GM21515 (cell line): Measurements from ENCODE around the gene FKRP.
"Not testable (repeated sequence)": the region's sequence is repeated elsewhere in the genome, so short reads cannot be mapped to it uniquely, and the experiment has no call there.

Experiments
- ATAC-seq: cut with Tn5 transposase; IDR thresholded peaks from one replicate; pipeline ENCODE4 v1.9.1; 2021; ENCODE audit not compliant: unreplicated experiment

Gene FKRP

DNA sequence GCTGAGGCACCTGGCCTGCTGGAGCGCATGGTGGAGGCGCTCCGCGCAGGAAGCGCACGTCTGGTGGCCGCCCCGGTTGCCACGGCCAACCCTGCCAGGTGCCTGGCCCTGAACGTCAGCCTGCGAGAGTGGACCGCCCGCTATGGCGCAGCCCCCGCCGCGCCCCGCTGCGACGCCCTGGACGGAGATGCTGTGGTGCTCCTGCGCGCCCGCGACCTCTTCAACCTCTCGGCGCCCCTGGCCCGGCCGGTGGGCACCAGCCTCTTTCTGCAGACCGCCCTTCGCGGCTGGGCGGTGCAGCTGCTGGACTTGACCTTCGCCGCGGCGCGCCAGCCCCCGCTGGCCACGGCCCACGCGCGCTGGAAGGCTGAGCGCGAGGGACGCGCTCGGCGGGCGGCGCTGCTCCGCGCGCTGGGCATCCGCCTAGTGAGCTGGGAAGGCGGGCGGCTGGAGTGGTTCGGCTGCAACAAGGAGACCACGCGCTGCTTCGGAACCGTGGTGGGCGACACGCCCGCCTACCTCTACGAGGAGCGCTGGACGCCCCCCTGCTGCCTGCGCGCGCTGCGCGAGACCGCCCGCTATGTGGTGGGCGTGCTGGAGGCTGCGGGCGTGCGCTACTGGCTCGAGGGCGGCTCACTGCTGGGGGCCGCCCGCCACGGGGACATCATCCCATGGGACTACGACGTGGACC, 10.1 kb downstream of the FKRP start:
- no peak for ATAC-seq

DNA sequence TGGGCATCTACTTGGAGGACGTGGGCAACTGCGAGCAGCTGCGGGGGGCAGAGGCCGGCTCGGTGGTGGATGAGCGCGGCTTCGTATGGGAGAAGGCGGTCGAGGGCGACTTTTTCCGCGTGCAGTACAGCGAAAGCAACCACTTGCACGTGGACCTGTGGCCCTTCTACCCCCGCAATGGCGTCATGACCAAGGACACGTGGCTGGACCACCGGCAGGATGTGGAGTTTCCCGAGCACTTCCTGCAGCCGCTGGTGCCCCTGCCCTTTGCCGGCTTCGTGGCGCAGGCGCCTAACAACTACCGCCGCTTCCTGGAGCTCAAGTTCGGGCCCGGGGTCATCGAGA, 10.7 kb downstream of the FKRP start:
- ATAC-seq = no peak

DNA sequence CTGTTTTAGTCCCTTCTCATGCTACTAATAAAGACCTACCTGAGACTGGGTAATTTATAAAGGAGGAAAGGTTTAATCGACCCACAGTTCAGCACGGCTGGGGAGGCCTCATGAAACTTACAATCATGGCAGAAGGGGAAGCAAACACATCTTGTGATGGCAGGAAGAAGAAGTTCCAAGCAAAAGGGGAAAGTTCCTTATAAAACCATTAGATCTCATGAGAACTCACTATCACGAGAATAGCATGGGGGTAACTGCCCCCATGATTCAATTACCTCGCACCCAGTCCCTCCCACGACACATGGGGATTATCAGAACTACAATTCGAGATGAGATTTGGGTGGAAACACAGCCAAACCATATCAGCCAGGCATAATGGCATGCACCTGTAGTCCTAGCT, 13.3 kb downstream of the FKRP start:
- no peak for ATAC-seq

DNA sequence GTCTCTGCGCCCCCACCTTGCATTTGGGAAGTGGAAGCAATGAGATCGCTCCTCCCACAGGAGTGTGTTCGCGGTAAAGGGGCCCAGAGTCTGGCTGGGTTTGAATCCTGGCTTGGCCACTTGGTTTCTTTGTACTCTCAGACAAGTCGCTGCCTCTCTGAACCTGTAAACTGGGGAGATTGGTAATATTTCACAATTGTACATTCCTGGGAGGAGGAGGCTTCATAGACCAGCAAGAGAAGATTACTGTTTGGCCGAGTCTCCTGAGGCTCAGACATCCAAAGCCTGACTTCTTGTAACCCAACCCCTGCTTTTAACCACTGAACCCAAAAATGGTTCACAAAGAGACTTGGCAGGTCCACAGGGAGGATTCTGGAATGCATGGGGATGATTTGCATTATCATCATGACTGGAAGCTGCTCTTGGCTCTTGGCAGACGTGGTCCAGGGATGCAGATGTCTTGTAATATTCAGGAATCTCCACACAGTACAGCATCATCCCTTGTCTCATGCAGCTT, 14.0 kb downstream of the FKRP start:
- no peak for ATAC-seq

DNA sequence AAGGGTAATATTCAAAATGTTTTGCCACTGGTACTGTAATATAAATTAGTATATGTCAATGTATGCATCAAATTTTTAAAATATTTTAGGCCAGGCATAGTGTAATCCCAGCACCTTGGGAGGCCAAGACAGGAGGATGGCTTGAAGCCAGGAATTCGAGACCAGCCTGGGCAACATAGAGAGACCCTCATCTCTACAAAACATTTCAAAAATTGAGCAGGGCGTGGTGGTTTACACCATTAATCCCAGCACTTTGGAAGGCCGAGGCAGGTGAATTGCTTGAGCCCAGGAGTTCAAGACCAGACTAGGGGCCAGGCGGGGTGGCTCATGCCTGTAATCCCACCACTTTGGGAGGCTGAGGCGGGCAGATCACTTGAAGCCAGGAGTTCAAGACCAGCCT, 14.5 kb downstream of the FKRP start:
- ATAC-seq = no peak

DNA sequence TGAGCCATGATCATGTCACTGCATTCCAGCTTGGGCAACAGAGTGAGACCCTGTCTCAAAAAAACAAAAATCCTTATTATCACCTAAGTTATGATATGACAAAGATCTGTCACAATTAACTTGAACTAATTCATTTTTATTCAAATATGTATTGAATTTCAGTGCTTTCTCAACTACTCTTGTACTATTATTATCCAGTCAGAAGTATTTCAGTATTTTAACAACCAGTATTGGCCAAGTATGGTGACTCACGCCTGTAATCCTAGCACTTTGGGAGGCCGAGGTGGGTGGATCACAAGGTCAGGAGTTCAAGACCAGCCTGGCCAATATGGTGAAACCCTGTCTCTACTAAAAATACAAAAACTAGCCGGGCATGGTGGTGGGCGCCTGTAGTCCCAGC, 15.0 kb downstream of the FKRP start:
- not testable (repeated sequence) for ATAC-seq

DNA sequence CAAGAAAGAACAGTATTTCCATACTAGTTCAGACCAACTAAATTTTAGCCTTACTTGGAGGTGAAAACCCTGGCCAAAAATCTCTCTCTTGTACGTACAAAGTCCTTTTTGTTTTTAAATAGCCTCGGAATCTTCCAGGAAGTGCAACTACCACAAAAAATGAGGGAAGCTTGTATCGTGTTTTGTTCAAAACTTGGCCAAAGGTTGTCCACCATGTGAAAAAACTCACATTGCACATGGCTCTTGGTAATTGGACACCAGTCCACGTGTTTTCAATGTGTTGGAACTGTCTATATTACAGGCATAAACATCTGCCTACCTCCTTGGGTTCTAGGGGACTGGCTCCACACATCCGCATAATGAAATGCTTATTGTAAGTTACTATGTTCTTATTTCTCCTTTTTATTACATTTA, 15.6 kb downstream of the FKRP start:
- ATAC-seq = no peak

DNA sequence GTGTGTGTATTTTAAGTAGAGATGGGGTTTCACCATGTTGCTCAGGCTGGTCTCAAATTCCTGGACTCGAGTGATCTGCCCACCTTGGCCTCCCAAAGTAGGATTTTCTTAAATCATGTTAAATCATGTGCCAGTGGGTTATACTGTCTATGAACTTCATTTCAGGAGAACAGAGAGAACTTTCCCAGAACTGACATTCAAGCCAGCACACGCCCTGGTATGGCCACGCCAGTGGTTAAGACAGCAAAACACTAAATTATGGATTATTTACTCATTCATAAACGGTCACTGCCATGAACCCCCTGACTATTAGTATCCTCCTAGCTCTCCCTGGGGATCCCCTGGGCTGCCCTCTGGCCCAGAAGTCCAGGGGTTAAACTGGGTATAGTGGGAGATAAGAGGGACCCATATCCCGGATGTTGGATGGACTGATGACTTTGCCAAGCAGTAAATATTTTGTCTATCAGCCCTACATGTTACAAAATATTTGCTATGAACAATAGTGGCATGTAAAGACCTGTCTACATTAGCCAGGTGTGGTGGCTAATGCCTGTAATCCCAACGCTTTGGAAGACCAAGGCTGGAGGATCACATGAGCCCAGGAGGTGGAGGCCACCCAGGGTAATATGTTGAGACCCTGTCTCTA, 16.5 kb downstream of the FKRP start:
- ATAC-seq = no peak

DNA sequence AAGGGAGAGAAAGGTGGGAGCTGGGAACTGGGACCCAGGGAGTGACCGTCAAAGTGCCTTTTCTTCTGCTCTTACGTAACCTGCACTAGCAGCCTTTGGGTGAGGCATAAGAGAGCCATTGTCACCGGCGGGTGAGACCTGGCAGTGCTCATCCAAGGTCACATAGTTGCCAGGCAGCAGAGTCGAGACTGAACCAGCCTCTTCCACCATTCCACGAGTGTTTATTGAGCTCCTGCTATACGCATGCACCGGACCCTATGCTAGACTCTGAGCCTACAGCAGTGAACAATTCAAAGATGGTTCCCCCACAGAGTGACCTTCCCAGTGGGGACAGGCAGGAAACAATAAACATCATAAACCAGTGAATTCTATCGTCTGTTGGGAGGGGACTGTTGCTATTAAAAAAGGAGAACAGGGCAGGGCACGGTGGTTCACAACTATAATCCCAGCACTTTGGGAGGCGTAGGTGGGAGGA, 19.0 kb downstream of the FKRP start:
- no peak for ATAC-seq

DNA sequence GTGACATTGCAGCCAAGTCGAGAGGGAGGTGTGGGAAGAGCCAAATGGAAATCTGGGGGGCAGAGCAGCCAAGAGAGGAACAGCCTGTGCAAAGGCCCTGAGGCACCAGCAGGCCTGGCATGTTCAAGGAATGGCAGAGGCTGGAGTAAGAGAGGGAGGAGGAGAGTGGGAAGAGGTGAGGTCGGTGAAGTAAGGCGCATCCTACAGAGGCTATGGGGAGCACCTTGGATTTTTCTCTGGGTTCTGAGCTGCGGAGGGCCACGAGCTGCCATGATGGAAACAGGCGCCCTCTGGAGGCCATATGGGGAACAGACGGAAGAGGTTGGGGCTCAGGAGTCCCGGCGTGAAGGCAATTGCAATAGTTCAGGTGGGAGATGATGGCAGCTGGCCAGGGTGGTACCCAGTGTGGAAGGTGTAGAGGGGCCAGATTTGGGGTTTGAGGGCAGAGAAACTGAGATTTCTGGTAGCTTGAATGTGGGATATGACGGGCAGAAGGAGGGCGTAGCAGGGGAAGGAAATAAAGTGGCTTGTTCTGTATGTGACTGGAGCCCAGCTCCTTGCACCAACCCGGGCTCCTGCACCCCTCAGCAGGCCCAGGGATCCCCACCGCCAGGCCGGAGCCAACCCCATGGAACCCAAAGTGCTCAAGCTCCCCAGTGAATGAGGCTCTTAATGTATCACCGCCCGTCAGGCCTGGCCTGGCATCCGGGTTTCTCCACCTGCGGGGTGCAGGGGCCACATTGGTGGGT, 20.9 kb downstream of the FKRP start:
- ATAC-seq = no peak

DNA sequence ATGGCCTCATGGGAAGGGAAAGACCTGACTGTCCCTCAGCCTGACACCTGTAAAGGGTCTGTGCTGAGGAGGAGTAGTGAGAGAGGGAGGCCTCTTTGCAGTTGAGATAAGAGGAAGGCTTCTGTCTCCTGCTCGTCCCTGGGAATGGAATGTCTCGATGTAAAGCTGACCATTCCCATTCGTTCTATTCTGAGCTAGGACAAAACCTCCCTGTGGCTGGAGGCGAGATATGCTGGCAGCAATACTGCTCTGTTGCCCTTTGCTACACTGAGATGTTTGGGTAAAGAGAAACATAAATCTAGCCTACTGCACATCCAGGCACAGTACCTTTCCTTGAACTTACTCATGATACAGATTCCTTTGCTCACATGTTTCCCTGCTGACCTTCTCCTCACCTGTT, 22.9 kb downstream of the FKRP start:
- ATAC-seq = not testable (repeated sequence)

DNA sequence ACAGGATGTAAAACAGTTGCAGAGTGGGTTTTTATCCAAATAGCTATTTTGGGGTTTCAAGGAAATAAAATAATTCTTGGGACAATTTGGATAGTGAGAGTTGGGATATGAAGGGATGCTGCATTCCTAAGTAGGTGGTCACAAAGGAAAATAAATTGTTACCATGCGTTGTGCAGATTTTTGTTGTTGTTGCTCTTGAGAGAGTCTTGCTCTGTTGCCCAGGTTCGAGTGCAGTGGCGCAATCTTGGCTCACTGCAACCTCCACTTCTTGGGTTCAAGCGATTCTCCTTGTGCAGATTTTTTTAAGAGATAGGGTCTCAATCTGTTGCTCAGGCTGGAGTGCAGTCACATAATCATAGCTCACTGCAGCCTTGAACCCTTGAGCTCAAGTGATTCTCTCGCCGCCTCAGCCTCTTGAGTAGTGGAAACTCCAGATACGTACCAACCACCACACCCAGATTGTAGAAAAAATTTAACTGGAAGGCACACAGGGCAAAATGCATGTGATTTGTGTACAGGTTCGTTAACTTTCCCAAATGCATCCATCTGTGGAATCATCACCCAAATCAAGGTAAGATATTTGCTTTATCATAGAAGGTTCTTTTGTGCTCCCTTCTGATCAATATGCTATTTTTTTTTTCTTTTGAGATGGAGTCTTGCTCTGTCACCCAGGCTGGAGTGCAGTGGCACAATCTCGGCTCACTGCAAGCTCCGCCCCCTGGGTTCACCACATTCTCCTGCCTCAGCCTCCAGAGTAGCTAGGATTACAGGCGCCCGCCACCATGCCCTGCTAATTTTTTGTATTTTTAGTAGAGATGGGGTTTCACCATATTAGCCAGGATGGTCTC, 26.5 kb downstream of the FKRP start:
- no peak for ATAC-seq

DNA sequence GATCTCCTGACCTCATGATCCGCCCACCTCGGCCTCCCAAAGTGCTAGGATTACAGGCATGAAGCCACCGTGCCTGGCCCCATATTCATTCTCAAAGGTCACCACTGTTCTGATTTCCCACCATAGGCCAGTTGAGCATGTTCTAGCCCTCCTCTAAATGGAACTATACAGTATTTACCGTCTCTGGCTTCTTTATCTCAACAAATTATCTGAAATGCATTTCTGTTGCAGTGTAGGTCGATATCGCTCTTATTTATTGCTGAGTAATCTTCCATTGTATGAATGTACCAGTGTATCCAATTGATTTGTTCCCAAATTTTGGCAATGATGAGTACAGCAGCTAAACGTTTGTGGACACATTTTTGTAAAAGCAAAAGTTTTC, 27.2 kb downstream of the FKRP start:
- no peak for ATAC-seq

DNA sequence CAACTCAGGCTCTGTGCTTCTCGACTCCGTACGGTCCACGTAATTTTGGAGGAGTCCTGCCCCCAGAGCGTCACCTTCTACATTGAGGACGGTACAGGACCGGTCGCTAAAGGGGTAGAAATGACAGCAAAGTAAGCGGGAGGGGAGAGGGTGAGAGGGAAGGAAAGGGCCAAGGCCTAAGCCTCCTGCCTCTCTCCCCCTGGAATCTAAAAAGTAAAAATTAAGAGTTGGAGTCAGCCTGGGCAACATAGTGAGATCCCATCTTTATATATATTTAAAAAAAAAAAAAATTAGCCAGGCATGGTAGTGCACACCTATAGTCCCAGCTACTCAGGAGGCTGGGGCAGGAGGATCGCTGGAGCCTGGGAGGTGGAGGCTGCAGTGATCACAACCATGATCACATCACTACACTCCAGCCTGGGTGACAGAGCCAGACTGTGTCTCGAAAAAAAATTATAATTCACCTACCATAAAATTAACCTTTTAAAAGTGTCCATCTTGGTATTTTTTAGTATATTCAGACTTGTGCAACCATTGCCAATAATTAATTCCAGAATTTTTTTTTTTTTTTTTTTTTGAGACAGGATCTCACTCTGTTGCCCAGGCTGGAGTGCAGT, 29.9 kb downstream of the FKRP start:
- ATAC-seq = no peak

DNA sequence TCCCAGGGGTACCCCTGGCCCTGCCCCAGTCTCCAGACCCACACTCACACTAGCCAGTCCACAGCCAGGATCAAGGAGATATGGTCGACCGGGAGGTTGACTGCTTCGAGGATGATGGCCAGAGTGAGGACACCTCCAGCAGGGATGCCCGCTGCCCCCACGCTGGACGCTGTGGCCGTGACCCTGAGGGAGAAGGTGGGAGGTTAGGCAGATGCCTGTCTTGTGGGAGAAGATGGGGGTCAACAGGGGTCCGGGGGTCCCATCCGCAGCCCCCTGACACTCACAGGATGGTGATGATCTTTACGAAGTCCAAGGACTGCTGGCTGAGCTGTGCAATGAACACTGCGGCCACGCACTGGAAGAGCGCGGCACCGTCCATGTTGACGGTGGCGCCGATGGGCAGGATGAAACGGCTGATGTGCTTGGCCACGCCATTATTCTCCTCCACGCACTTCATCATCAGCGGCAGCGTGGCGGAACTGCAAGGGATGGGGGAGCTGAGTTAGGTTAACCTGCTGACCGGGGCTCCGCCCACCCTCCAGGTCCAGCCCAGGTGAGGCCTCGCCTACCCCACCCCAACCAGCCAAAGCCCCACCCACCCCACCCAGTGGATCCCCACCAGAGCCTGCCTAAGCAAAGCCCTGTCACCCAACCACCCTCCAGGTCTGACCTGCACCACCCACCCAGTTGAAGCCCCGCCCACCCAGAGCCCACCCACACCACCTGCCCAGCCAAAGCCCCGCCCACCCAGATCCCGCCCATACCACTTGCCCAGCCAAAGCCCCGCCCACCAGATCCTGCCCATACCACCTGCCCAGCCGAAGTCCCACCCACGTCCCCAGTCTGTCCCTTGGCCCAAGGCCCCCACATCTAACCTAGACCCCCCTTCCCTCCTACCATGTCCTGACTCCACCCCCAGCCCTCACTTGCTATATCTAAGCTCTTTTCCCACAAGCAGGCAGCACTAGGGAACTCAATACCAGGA, 31.4 kb downstream of the FKRP start:
- ATAC-seq = no peak

DNA sequence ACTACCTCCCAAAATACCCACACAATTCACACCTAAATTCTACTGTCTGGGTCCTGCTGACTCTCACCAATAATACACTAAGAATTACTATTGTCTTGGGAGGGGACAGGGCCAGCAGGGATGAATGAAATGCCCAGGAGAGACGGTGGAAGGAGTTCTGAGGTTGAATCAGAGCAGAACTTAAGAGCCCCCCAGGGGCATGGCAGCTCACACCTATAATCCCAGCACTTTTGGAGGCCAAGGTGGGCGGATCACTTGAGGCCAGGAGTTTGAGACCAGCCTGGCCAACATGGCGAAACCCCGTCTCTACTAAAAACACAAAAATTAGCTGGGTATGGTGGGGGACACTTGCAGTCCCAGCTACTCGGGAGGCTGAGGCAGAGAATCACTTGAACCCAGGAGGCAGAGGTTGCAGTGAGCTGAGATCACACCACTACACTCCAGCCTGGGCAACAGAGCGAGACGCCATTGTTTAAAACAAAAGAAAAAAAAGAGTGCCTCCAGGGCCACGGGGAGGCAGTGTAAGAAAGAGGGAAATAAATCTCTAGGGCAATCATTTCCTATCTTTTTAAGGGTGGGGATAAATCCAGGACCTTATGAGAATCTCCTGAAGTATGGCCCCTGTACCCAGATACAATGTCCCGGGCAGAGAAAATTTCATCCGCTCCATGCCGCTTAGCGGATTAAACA, 32.2 kb downstream of the FKRP start:
- not testable (repeated sequence) for ATAC-seq

DNA sequence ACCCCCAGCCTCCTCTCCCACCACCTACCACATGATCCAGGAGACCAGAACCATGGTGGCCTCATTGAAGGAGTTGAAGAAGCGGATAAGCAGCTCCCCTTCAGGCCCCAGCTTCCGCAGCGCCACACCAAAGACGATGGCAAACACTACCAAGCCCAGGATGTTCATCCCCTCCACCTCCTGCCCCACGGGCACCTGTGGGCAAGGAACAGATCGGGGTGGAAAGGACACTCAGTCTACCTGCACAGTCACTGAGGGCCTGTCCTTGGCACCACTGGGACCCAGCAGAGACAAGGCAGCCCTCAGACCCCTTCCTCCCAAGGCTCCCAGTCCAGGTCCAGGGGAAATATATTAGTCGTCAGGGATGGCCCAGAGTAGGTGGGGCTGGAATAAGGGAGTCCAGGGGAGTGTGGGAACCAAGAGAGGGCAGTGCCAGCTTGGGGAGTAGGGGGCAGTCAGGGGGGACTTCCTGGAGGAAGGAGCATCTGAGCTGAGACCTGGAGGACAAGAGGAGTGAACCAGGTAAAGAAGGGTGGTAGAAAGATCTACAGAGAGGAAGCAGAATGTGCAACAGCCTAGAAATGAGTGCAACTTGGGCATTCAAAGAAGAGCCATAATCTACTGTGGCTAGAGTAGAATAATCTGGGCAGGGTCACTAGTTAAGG, 36.6 kb downstream of the FKRP start:
- no peak for ATAC-seq

DNA sequence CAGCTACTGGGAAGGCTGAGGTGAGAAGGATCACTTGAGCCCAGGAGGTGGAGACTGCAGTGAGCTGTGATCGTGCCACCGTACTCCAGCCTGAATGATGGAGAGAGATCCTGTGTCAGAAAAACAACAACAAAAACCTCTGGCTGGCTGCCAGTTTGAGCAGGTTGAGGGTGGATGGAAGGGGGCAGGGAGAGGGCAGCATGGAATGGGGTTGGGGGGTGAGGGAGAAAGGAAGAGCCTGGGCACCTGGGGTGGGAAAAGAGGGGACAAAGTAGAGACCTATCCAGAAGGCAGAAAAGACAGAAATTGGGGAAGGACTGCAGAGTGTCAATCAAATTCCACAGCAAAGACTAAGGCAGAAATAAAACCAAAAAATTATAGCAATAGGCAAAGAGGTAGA, 37.8 kb downstream of the FKRP start:
- ATAC-seq = no peak
